Mammary epithelial cell (primary cell): ENCODE measurements around the gene LRIG1.

ENCODE experiments used
- EZH2 ChIP-seq: IDR thresholded peaks from 2 replicates; pipeline ENCODE4 v1.6.1; 2012; ENCODE audit warnings: low read length, inconsistent platforms, borderline replicate concordance
- TF ChIP-seq, protein P1 (sequence below), 2 donors: IDR thresholded peaks in 1 of 2; conservative IDR thresholded peaks in 1 of 2; 2 replicates each; pipeline ENCODE4 v1.5.1; 2011 to 2012; ENCODE audit warnings: inconsistent platforms in 2 of 2, low read length in 2 of 2, mild to moderate bottlenecking in 2 of 2, control low read depth in 1 of 2, low read depth in 1 of 2; ENCODE audit not compliant: insufficient read depth in 1 of 2; ENCODE audit errors: extremely low read depth in 1 of 2

GRCh38 chr3:66377800-66378199 lies 123.0 kb downstream of the LRIG1 start:
- TF ChIP-seq, protein P1, sequence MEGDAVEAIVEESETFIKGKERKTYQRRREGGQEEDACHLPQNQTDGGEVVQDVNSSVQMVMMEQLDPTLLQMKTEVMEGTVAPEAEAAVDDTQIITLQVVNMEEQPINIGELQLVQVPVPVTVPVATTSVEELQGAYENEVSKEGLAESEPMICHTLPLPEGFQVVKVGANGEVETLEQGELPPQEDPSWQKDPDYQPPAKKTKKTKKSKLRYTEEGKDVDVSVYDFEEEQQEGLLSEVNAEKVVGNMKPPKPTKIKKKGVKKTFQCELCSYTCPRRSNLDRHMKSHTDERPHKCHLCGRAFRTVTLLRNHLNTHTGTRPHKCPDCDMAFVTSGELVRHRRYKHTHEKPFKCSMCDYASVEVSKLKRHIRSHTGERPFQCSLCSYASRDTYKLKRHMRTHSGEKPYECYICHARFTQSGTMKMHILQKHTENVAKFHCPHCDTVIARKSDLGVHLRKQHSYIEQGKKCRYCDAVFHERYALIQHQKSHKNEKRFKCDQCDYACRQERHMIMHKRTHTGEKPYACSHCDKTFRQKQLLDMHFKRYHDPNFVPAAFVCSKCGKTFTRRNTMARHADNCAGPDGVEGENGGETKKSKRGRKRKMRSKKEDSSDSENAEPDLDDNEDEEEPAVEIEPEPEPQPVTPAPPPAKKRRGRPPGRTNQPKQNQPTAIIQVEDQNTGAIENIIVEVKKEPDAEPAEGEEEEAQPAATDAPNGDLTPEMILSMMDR (conservative IDR thresholded peaks at IDR 0.05 in 1 of 2, IDR thresholded peaks at IDR 0.05 in 1 of 2; ENCODE audit: extremely low read depth in 1 of 2, insufficient read depth in 1 of 2, low read depth in 1 of 2, low read length in 2 of 2) = no peak
- TF ChIP-seq EZH2 = no peak
